Activated T-helper 17 cell treated with anti-CD3 and anti-CD28 coated beads, Interleukin-2, amount 50 U/mL, for 72 hours (primary cell): Measurements from ENCODE around the gene INAVA. TPM values are rescaled to one million over a fixed set of nuclear protein-coding genes. Genes with fewer than 3 reads are reported as not detected.

ENCODE experiments used
- ATAC-seq: fragments of 150-1000 bp; cut with Tn5 transposase; replicated peaks from 2 replicates; pipeline ENCODE4 v1.10.0; 2021; ENCODE audit warnings: mild to moderate bottlenecking, moderate library complexity
- H3K27ac Mint-ChIP-seq: one replicate; pipeline ENCODE4 v1.8.0; 2022; ENCODE audit warnings: mixed read lengths
- H3K27me3 Mint-ChIP-seq: one replicate; pipeline ENCODE4 v1.8.0; 2022; ENCODE audit warnings: mixed read lengths
- H3K36me3 Mint-ChIP-seq: one replicate; pipeline ENCODE4 v1.8.0; 2022; ENCODE audit warnings: low read depth, mild to moderate bottlenecking, mixed read lengths
- H3K4me1 Mint-ChIP-seq: one replicate; pipeline ENCODE4 v1.8.0; 2022; ENCODE audit warnings: mixed read lengths
- H3K4me3 Mint-ChIP-seq: one replicate; pipeline ENCODE4 v1.8.0; 2022; ENCODE audit warnings: mild to moderate bottlenecking, mixed read lengths
- H3K9me3 Mint-ChIP-seq: one replicate; pipeline ENCODE4 v1.8.0; 2022; ENCODE audit warnings: mixed read lengths
- total RNA-seq, 2 donors: library from RNA; stranded (reverse); gene quantifications; one replicate each; pipeline ENCODE4 v1.2.3, GENCODE V29; 2022

INAVA gene, protein sequence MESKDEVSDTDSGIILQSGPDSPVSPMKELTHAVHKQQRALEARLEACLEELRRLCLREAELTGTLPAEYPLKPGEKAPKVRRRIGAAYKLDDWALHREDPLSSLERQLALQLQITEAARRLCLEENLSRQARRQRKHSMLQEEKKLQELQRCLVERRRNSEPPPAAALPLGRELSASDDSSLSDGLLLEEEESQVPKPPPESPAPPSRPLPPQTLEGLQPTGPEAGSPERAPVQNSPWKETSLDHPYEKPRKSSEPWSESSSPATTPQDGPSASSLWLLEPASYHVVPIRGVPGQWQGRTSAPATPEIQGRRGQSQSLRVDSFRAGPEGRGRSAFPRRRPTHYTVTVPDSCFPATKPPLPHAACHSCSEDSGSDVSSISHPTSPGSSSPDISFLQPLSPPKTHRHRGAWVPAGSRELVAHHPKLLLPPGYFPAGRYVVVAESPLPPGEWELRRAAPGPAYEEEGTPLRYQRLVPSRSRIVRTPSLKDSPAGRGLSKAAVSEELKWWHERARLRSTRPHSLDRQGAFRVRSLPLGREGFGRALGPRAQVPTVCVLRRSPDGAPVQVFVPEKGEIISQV
- under 1 TPM; 0.13 to 0.19 TPM for total RNA-seq

GRCh38 chr1:200894712-200895442 is at the start of gene INAVA:
Gene INAVA (plus strand): TSS chr1:200894900. CDS start chr1:200898401, 3,501 bp downstream.
- peaks cover 6% of the 10 kb centered on the region for H3K4me1 Mint-ChIP-seq
- H3K27ac Mint-ChIP-seq = no peak within 1 kb of the TSS
- H3K36me3 Mint-ChIP-seq = no peaks in the 10 kb centered on the region
- H3K4me3 Mint-ChIP-seq = no peak within 1 kb of the TSS
- H3K27me3 Mint-ChIP-seq = peaks cover 19% of the 10 kb centered on the region
- no peaks in the 10 kb centered on the region for H3K9me3 Mint-ChIP-seq
- ATAC-seq = no peak

DNA sequence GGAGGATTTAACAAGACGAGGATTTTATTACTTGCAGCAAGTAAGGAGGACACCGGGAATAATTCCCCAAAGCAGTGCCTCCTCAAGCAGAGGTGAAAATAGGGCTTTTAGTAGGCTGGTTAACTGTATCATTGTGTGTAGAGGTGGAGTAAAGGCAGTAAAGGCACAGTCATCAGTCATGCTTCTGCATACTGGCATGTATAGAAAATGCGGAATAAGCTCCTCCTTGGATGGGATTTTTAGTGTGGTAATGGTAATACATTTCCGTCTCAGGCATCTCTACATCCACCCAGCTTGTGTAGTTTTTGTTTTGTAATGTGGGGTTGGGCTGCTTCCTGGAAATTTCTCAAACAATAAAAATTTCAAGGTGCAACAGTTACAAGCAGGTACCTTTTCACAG is 49.3 kb upstream of the INAVA start:
- no peaks in the 10 kb centered on the region for H3K9me3 Mint-ChIP-seq
- no peak for ATAC-seq
- no peaks in the 10 kb centered on the region for H3K4me1 Mint-ChIP-seq

DNA sequence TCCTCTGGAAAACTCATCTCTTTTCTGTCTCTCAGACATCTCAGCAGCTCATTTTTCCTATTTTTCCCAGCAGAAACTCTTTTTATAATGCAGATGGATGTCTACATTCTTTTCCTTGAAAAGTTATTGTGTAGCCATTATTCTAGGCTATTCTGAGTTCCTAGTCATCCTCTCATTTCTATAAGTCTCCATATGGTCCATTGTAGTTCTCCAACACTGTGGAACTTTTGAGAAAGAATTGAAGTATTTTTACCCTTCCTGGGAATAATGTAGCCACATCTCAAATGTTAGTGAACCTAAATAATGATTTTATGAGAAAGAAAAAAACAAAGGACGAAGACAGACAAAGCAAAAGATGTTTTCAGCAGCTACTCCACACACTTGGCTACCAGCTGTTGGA is 48.3 kb upstream of the INAVA start:
- Mint-ChIP-seq H3K27me3 (no peaks in the 10 kb centered on the region), H3K4me1 (no peaks in the 10 kb centered on the region), H3K36me3 (peaks cover 32% of the 10 kb centered on the region), H3K9me3 (no peaks in the 10 kb centered on the region), H3K4me3 (no peak overlapping the region), H3K27ac (no peak overlapping the region)
- no peak for ATAC-seq

More for the DNA sequence above, 49.3 kb upstream of the INAVA start:
- H3K4me3 Mint-ChIP-seq = no peak overlapping the region
- H3K27ac Mint-ChIP-seq = no peak overlapping the region
- H3K36me3 Mint-ChIP-seq = peaks cover 32% of the 10 kb centered on the region
- H3K27me3 Mint-ChIP-seq = no peaks in the 10 kb centered on the region

DNA sequence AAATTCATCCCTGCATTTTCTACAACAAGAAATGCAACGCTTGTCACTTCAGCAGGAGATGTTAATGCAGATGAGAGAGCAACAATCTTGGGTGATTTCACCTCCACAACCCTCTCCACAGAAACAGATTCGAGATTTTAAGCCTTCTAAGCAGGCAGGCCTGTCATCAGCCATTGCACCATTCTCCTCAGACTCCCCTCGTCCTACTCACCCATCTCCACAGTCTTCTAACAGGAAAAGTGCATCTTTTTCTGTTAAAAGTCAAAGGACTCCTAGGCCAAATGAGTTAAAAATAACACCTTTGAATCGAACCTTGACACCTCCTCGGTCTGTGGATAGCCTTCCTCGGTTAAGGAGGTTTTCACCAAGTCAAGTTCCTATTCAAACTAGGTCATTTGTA is 45.3 kb upstream of the INAVA start:
- H3K4me1 Mint-ChIP-seq = peaks cover 5% of the 10 kb centered on the region

GRCh38 chr1:200850554-200850953 is 44.1 kb upstream of the INAVA start:
- Mint-ChIP-seq H3K27ac (no peak overlapping the region), H3K4me1 (peaks cover 5% of the 10 kb centered on the region), H3K9me3 (no peaks in the 10 kb centered on the region), H3K4me3 (no peak overlapping the region), H3K36me3 (peaks cover 33% of the 10 kb centered on the region), H3K27me3 (no peaks in the 10 kb centered on the region)
- no peak for ATAC-seq

More for the DNA sequence above, 45.3 kb upstream of the INAVA start:
- peaks cover 32% of the 10 kb centered on the region for H3K36me3 Mint-ChIP-seq
- H3K9me3 Mint-ChIP-seq = no peaks in the 10 kb centered on the region
- H3K27me3 Mint-ChIP-seq = no peaks in the 10 kb centered on the region
- ATAC-seq = no peak
- H3K4me3 Mint-ChIP-seq = no peak overlapping the region
- H3K27ac Mint-ChIP-seq = no peak overlapping the region

GRCh38 chr1:200856716-200857357 is 37.9 kb upstream of the INAVA start:
- Mint-ChIP-seq H3K4me3 (no peak overlapping the region), H3K27ac (no peak overlapping the region), H3K36me3 (peaks cover 31% of the 10 kb centered on the region), H3K4me1 (peaks cover 15% of the 10 kb centered on the region), H3K9me3 (no peaks in the 10 kb centered on the region), H3K27me3 (no peaks in the 10 kb centered on the region)
- ATAC-seq = peak; percentile 82

- ATAC-seq = no peak
- no peak overlapping the region for H3K27ac Mint-ChIP-seq
- no peaks in the 10 kb centered on the region for H3K9me3 Mint-ChIP-seq
- H3K4me1 Mint-ChIP-seq = peaks cover 19% of the 10 kb centered on the region
- H3K4me3 Mint-ChIP-seq = no peak overlapping the region
- no peaks in the 10 kb centered on the region for H3K27me3 Mint-ChIP-seq
- peaks cover 31% of the 10 kb centered on the region for H3K36me3 Mint-ChIP-seq
These were observed 36.9 kb upstream of the INAVA start for GRCh38 chr1:200857804-200858203.

DNA sequence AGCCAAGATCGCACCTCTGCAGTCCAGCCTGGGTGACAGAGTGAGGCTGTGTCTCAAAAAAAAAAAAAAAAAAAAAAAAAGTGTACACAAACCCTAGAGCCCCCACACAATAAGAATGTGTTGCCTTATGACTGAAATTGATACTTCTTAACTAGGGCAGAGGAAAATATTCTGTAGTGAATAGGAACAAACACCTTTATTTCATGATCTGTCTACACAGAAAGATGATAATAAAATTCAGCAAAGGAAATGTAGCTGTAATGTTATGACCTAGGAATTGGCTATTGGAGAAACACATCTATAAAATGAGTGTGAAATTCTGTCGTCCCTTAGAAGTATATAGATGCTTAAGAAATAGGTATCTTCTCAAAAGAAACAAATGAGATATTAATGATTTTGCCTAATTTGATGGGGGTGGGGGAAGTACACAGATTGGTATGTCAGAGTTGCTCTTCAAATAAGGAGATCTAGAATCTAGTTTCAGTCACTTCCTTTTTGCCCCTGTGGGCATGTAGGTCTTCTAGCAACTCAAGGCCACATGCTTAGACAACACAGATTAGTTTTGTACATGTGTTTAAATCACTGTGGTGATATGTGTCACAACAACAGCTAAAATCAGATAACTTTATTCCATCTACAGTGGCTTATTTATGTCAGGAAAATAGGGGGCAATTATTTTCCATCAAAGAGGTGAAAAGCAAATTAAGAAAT is 32.6 kb upstream of the INAVA start:
- ATAC-seq = peak; percentile 38
- peak overlapping the region; percentile 47 for H3K27ac Mint-ChIP-seq
- no peaks in the 10 kb centered on the region for H3K27me3 Mint-ChIP-seq
- peaks cover 16% of the 10 kb centered on the region for H3K4me1 Mint-ChIP-seq
- peaks cover 10% of the 10 kb centered on the region for H3K36me3 Mint-ChIP-seq
- H3K4me3 Mint-ChIP-seq = peak overlapping the region; percentile 55
- no peaks in the 10 kb centered on the region for H3K9me3 Mint-ChIP-seq

GRCh38 chr1:200862713-200863415 is 31.8 kb upstream of the INAVA start:
- Mint-ChIP-seq H3K36me3 (peaks cover 3% of the 10 kb centered on the region), H3K4me3 (peak overlapping the region; percentile 55), H3K27me3 (no peaks in the 10 kb centered on the region), H3K4me1 (peaks cover 22% of the 10 kb centered on the region), H3K27ac (no peak overlapping the region), H3K9me3 (no peaks in the 10 kb centered on the region)
- ATAC-seq = peak; percentile 41

DNA sequence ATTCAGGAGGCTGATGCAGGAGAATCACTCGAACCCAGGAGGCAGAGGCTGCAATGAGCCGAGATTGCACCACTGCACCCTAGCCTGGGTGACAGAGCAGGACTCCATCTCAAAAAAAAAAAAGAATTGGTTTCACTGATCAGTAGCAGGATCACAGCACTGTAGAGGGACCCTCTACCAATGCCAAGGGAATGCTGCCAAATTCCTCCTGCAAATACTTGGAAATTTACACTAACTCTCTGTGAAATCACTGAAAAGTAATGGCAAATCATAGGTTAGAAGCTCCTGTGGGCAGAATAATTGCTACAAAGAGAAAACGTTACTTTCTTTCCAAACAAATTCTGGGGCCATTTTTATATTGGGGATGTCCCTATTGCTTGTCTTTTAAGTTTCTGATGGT is 28.6 kb upstream of the INAVA start:
- no peaks in the 10 kb centered on the region for H3K36me3 Mint-ChIP-seq
- peak overlapping the region; percentile 66 for H3K4me3 Mint-ChIP-seq
- peak; percentile 10 for ATAC-seq
- H3K27ac Mint-ChIP-seq = no peak overlapping the region
- H3K9me3 Mint-ChIP-seq = no peaks in the 10 kb centered on the region
- peaks cover 32% of the 10 kb centered on the region for H3K4me1 Mint-ChIP-seq
- peaks cover 3% of the 10 kb centered on the region for H3K27me3 Mint-ChIP-seq

DNA sequence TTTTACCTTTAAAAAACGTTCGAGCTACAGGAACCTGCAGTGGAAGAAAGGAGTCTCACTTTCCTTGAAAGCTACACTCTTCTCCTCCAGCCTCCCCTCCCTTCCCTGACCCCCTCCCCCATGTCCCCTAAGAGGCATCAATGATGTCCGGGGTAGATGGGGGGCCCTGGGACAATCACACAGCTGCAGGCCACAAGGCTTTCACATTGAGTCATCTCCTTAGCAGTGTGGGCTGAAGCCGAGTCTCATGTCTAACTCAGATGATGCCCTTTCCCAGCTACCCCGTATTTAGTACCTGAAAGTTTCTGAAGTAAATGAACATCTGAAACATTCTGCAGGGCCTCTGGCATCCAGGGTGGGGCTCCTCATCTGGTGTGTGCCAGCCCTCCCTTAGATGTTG is 28.2 kb upstream of the INAVA start:
- Mint-ChIP-seq H3K9me3 (no peaks in the 10 kb centered on the region), H3K27ac (peak overlapping the region; percentile 56), H3K4me3 (peak overlapping the region; percentile 66), H3K36me3 (no peaks in the 10 kb centered on the region), H3K27me3 (peaks cover 7% of the 10 kb centered on the region), H3K4me1 (peaks cover 36% of the 10 kb centered on the region)
- ATAC-seq = peak; percentile 83

DNA sequence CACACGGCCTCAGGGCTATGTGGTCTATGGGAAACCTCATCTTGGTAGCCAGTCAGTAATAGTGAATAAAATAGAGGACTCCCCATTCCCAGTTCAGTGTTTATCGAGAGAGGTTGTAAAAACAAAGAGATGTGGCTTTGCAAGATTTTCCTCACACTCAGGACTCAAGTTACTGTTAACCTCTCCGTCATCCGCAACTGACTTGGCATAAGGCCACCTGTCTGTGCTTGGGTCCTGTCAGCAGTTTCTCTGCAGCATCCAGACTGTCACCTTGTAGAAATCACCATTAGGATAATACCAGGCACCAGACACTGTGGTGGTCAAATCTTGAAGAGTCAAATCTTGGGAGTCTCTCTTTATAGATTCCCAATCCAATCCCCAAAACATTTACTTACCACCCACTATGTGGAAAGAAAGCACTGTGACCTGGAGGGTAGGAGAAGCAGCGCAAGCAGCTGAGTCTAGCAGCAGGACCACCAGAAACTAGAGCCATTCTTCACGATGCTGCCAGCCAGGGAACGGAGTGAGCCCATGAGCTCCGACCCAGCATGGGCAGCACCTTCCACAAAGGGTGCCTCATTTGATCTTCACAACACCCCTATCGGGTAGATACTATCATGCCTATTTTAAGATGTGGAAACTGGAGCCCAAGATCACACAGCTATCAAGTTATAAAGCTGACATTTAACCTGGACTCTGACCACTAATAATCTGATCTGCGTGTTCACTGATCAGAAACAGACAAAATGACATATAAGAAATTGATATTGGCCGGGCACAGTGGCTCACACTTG is 27.5 kb upstream of the INAVA start:
- peak overlapping the region; percentile 66 for H3K4me3 Mint-ChIP-seq
- peak; percentile 12 for ATAC-seq
- H3K4me1 Mint-ChIP-seq = peaks cover 32% of the 10 kb centered on the region
- peak overlapping the region; percentile 56 for H3K27ac Mint-ChIP-seq
- H3K9me3 Mint-ChIP-seq = no peaks in the 10 kb centered on the region
- H3K27me3 Mint-ChIP-seq = peaks cover 10% of the 10 kb centered on the region
- no peaks in the 10 kb centered on the region for H3K36me3 Mint-ChIP-seq

- peaks cover under 1% of the 10 kb centered on the region for H3K36me3 Mint-ChIP-seq
- no peak for ATAC-seq
- peaks cover 31% of the 10 kb centered on the region for H3K4me1 Mint-ChIP-seq
- no peaks in the 10 kb centered on the region for H3K9me3 Mint-ChIP-seq
- peak overlapping the region; percentile 68 for H3K27ac Mint-ChIP-seq
- H3K4me3 Mint-ChIP-seq = peak overlapping the region; percentile 57
- peaks cover 14% of the 10 kb centered on the region for H3K27me3 Mint-ChIP-seq
These were observed 25.3 kb upstream of the INAVA start for GRCh38 chr1:200869376-200869752.
